Stimulated activated effector memory CD8-positive, alpha-beta T cell treated with anti-CD3 and anti-CD28 coated beads, Interleukin-12 subunit alpha, Interleukin-12 subunit beta, amount 100 ng/mL, for 72 hours (primary cell): ENCODE data around the gene KCND2.

ENCODE experiments used
- ATAC-seq: fragments of 150-1000 bp; cut with Tn5 transposase; 2 replicates; pipeline ENCODE4 v1.10.0; 2021
- DNase-seq, 2 donors: peaks; one replicate each; pipeline ENCODE4 v3.0.0; 2021 to 2022; ENCODE audit warnings: low spot score in 2 of 2
- H3K27ac Mint-ChIP-seq: one replicate; pipeline ENCODE4 v1.8.0; 2022; ENCODE audit warnings: mild to moderate bottlenecking, mixed read lengths
- H3K36me3 Mint-ChIP-seq: one replicate; pipeline ENCODE4 v1.8.0; 2022; ENCODE audit warnings: mild to moderate bottlenecking, mixed read lengths
- H3K4me1 Mint-ChIP-seq: one replicate; pipeline ENCODE4 v1.8.0; 2022; ENCODE audit warnings: mixed read lengths
- H3K4me3 Mint-ChIP-seq: one replicate; pipeline ENCODE4 v1.8.0; 2022; ENCODE audit warnings: mild to moderate bottlenecking, mixed read lengths
- H3K9me3 Mint-ChIP-seq: one replicate; pipeline ENCODE4 v1.8.0; 2022; ENCODE audit warnings: mixed read lengths

Gene KCND2

GRCh38 chr7:120473352-120473751 is 200.4 kb downstream of the KCND2 start:
- no peak for ATAC-seq
- H3K4me1 Mint-ChIP-seq, result no peaks in the 10 kb centered on the region

DNA sequence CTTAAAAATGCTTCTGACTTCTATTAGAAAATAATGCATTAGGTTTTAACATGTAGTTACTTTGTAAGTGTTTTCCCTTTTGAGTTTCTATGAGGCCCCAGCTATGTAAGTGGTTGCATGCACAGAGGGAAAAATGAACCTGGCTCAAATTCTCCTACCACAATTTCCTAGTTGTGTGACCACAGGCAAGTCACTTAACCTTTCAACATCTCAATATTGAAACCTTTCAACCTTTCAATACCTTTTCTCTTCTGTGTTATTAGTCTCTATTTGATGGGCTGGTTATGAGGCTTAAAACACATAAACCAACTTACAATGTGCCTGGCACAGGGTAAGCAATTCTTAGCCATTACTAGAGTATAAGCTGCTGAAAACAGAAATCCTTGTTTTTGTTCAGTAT is 203.0 kb downstream of the KCND2 start:
- ATAC-seq, result no peak
- Mint-ChIP-seq H3K27ac (no peak overlapping the region), H3K4me1 (no peaks in the 10 kb centered on the region), H3K9me3 (peaks cover 11% of the 10 kb centered on the region), H3K4me3 (no peak overlapping the region), H3K36me3 (no peaks in the 10 kb centered on the region)
- DNase-seq, result no peak

More at GRCh38 chr7:120473352-120473751, 200.4 kb downstream of the KCND2 start:
- no peak overlapping the region for H3K27ac Mint-ChIP-seq
- no peaks in the 10 kb centered on the region for H3K36me3 Mint-ChIP-seq
- DNase-seq, result no peak
- H3K9me3 Mint-ChIP-seq, result peaks cover 14% of the 10 kb centered on the region
- H3K4me3 Mint-ChIP-seq, result no peak overlapping the region

- peaks cover 16% of the 10 kb centered on the region for H3K9me3 Mint-ChIP-seq
- H3K4me1 Mint-ChIP-seq, result no peaks in the 10 kb centered on the region
- H3K4me3 Mint-ChIP-seq, result no peak overlapping the region
- no peak for ATAC-seq
- no peak overlapping the region for H3K27ac Mint-ChIP-seq
- no peak for DNase-seq
- H3K36me3 Mint-ChIP-seq, result no peaks in the 10 kb centered on the region
These were observed 207.5 kb downstream of the KCND2 start for GRCh38 chr7:120480472-120480871.

GRCh38 chr7:120480930-120481329 is 208.0 kb downstream of the KCND2 start:
- no peak overlapping the region for H3K27ac Mint-ChIP-seq
- no peak overlapping the region for H3K4me3 Mint-ChIP-seq
- ATAC-seq (no peak), DNase-seq (no peak)
- no peaks in the 10 kb centered on the region for H3K36me3 Mint-ChIP-seq
- peaks cover 17% of the 10 kb centered on the region for H3K9me3 Mint-ChIP-seq
- no peaks in the 10 kb centered on the region for H3K4me1 Mint-ChIP-seq

- no peak for DNase-seq
- no peak overlapping the region for H3K27ac Mint-ChIP-seq
These were observed 213.2 kb downstream of the KCND2 start for GRCh38 chr7:120486164-120486563.

DNA sequence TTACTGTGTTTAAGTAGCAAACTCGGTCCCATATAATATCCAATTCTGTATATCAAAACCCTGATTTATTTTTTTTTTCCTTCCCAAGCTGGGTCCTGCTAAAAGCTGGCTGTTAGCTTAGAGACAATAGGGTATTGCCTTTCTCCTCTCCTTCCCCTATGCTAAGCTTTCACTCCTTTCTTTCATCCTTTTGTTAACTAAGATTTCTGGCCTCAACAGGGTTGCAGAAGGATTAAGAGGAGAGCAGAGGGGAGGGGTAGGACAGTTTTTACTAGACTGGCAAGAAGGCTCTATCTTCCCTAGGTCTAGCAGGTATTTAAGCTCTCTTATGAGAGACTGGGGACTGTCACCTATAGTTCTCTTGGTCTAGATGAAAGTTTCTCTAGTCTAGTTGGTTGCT is 229.2 kb downstream of the KCND2 start:
- no peak for ATAC-seq
- H3K27ac Mint-ChIP-seq, result no peak overlapping the region
- no peak overlapping the region for H3K4me3 Mint-ChIP-seq
- no peak for DNase-seq
- H3K9me3 Mint-ChIP-seq, result peaks cover 7% of the 10 kb centered on the region
- no peaks in the 10 kb centered on the region for H3K36me3 Mint-ChIP-seq
- H3K4me1 Mint-ChIP-seq, result no peaks in the 10 kb centered on the region

More at GRCh38 chr7:120486164-120486563, 213.2 kb downstream of the KCND2 start:
- ATAC-seq, result no peak
- Mint-ChIP-seq H3K9me3 (peaks cover 15% of the 10 kb centered on the region), H3K4me1 (no peaks in the 10 kb centered on the region), H3K36me3 (no peaks in the 10 kb centered on the region), H3K4me3 (no peak overlapping the region)

- ATAC-seq, result no peak
- Mint-ChIP-seq H3K4me3 (no peak overlapping the region), H3K36me3 (no peaks in the 10 kb centered on the region), H3K4me1 (no peaks in the 10 kb centered on the region), H3K9me3 (peaks cover 7% of the 10 kb centered on the region), H3K27ac (no peak overlapping the region)
- no peak for DNase-seq
These were observed 229.8 kb downstream of the KCND2 start for GRCh38 chr7:120502825-120503224.

GRCh38 chr7:120504386-120504785 is 231.4 kb downstream of the KCND2 start:
- Mint-ChIP-seq H3K4me1 (no peaks in the 10 kb centered on the region), H3K4me3 (no peak overlapping the region)

DNA sequence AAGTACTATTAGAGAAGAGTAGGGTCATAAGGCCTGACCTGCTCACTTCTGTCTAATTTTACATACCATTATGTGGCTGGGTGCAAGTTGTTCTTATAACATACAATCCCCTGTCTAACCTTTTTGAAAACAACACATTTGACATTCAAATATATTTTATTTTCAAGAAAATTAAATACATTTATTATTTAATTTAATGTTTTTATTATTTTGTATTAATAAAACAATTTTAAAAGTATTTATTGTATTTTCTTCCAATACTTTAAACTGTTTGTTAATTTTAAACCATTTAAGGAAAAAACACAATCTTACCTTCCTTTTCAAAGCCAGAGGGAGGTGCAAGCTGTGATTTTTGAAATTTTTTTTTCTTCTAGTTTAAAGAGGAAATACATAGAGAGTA is 232.8 kb downstream of the KCND2 start:
- H3K4me1 Mint-ChIP-seq, result no peaks in the 10 kb centered on the region
- DNase-seq, result no peak
- H3K36me3 Mint-ChIP-seq, result no peaks in the 10 kb centered on the region
- H3K27ac Mint-ChIP-seq, result no peak overlapping the region
- H3K9me3 Mint-ChIP-seq, result peaks cover 4% of the 10 kb centered on the region
- ATAC-seq, result no peak
- no peak overlapping the region for H3K4me3 Mint-ChIP-seq

More at GRCh38 chr7:120504386-120504785, 231.4 kb downstream of the KCND2 start:
- Mint-ChIP-seq H3K27ac (no peak overlapping the region), H3K9me3 (peaks cover 7% of the 10 kb centered on the region), H3K36me3 (no peaks in the 10 kb centered on the region)
- DNase-seq (no peak), ATAC-seq (no peak)

- Mint-ChIP-seq H3K4me1 (no peaks in the 10 kb centered on the region), H3K9me3 (peaks cover 9% of the 10 kb centered on the region), H3K36me3 (no peaks in the 10 kb centered on the region), H3K27ac (no peak overlapping the region), H3K4me3 (no peak overlapping the region)
- DNase-seq (no peak), ATAC-seq (no peak)
These were observed 239.7 kb downstream of the KCND2 start for GRCh38 chr7:120512701-120513100.

DNA sequence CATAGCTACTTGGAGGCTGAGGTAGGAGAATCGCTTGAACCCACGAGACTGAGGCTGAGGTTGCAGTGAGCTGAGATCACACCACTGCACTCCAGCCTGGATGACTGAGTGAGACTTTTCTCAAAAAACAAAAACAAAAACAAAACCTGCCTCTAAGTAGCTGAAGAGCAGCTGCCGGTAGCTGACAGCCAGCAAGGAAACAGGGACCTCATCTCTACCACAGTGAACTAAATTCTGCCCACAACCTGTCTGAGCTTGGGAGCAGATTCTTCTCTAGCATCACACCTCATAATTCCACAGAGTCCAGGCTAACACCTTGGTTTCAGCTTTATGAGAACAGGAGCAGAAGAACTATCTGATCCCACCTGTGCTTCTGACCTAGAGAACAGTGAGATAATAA is 246.2 kb downstream of the KCND2 start:
- ATAC-seq, result no peak
- no peak overlapping the region for H3K4me3 Mint-ChIP-seq
- no peak overlapping the region for H3K27ac Mint-ChIP-seq
- H3K4me1 Mint-ChIP-seq, result no peaks in the 10 kb centered on the region
- H3K9me3 Mint-ChIP-seq, result peaks cover 7% of the 10 kb centered on the region
- no peaks in the 10 kb centered on the region for H3K36me3 Mint-ChIP-seq
- DNase-seq, result no peak

GRCh38 chr7:120521761-120522737 is 249.1 kb downstream of the KCND2 start:
- DNase-seq, result no peak
- Mint-ChIP-seq H3K36me3 (no peaks in the 10 kb centered on the region), H3K4me3 (no peak overlapping the region), H3K4me1 (no peaks in the 10 kb centered on the region), H3K9me3 (peaks cover 4% of the 10 kb centered on the region), H3K27ac (no peak overlapping the region)
- no peak for ATAC-seq

DNA sequence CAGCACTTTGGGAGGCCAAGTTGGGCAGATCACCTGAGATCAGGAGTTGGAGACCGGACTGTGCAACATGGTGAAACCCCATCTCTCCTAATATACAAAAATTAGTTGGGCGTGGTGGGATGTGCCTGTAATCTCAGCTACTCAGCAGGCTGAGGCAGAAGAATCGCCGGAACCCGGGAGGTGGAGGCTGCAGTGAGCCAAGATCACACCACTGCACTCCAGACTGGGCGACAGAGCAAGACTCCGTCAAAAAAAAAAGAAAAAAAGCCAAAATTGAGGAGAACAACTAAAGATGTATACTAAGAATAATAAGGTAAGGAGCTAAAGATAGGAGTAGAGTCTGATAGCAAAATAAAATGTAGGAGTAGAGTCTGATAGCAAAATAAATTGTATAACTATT is 251.0 kb downstream of the KCND2 start:
- no peaks in the 10 kb centered on the region for H3K4me1 Mint-ChIP-seq
- ATAC-seq (no peak), DNase-seq (no peak)
- no peak overlapping the region for H3K4me3 Mint-ChIP-seq
- peaks cover 6% of the 10 kb centered on the region for H3K9me3 Mint-ChIP-seq
- H3K36me3 Mint-ChIP-seq, result no peaks in the 10 kb centered on the region
- no peak overlapping the region for H3K27ac Mint-ChIP-seq

GRCh38 chr7:120526902-120527509 is 254.0 kb downstream of the KCND2 start:
- no peak overlapping the region for H3K4me3 Mint-ChIP-seq

DNA sequence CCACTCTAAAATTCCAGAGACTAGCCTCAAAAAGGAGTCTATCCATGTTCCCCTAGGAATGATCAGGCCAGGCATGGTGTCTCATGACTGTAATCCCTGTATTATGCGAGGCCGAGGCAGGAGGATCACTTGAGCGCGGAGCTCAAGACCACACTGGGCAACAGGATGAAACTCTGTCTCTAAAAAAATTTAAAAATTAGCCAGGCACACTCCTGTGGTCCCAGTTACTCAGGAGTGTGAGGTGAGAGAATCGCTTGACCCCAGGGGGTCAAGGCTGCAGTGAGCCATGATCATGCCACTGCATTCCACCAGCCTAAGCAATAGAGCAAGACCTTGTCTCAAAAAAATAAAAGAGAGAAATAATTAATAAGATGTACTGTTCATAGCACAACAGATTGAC is 256.8 kb downstream of the KCND2 start:
- Mint-ChIP-seq H3K4me1 (no peaks in the 10 kb centered on the region), H3K27ac (no peak overlapping the region), H3K9me3 (peaks cover 11% of the 10 kb centered on the region), H3K4me3 (no peak overlapping the region), H3K36me3 (no peaks in the 10 kb centered on the region)
- DNase-seq (no peak), ATAC-seq (no peak)

More at GRCh38 chr7:120526902-120527509, 254.0 kb downstream of the KCND2 start:
- no peak for ATAC-seq
- no peak overlapping the region for H3K27ac Mint-ChIP-seq
- peaks cover 11% of the 10 kb centered on the region for H3K9me3 Mint-ChIP-seq
- DNase-seq, result no peak
- no peaks in the 10 kb centered on the region for H3K4me1 Mint-ChIP-seq
- H3K36me3 Mint-ChIP-seq, result no peaks in the 10 kb centered on the region

DNA sequence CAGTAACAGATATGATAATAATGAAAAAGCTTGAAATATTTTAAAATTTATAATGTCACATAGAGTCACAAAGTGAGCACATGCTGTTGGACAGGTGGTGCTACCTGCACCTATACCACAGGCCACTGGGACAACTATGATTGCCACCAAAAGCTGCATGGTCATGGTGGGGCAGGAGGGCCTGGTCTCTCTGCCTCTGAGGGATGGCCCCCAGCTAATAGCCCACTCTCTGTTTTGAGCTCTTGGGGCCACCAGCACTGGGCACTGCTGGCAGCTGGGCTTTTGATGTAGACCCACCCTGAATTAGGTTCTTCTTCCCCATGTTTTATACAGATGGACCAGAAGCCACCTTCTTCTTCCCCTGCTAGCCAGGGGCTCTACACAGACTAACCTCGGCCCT is 265.4 kb downstream of the KCND2 start:
- Mint-ChIP-seq H3K4me3 (no peak overlapping the region), H3K36me3 (no peaks in the 10 kb centered on the region)

More for the DNA sequence above, 265.4 kb downstream of the KCND2 start:
- Mint-ChIP-seq H3K4me1 (no peaks in the 10 kb centered on the region), H3K9me3 (peaks cover 4% of the 10 kb centered on the region), H3K27ac (no peak overlapping the region)
- ATAC-seq (no peak), DNase-seq (no peak)
